DND-41 (cell line): ENCODE data around the gene GADD45G.

Source experiments
- ATAC-seq: fragments of 200-7000 bp; cut with Tn5 transposase; 3 replicates; pipeline ENCODE4 v1.9.1; 2021; ENCODE audit warnings: low read depth; ENCODE audit not compliant: insufficient read depth
- DNase-seq: peaks from one replicate; pipeline ENCODE4 v3.0.0-alpha.2; 2020
- H2AFZ ChIP-seq: 2 replicates; pipeline ENCODE4 v1.6.0; 2012; ENCODE audit warnings: low read depth, low read length
- H3K27ac ChIP-seq: 2 replicates; pipeline ENCODE4 v1.5.1; 2012; ENCODE audit warnings: low read length, inconsistent platforms
- H3K27me3 ChIP-seq: fragments of 200-600 bp; sonication (generic); 2 replicates; pipeline ENCODE4 v1.6.0; 2012; ENCODE audit warnings: low read length, mild to moderate bottlenecking, inconsistent platforms; ENCODE audit not compliant: insufficient read depth, poor library complexity
- H3K36me3 ChIP-seq: 2 replicates; pipeline ENCODE4 v1.5.1; 2012; ENCODE audit warnings: low read length, inconsistent platforms; ENCODE audit not compliant: insufficient read depth
- H3K4me1 ChIP-seq: 2 replicates; pipeline ENCODE4 v1.5.1; 2012; ENCODE audit warnings: mild to moderate bottlenecking, low read length; ENCODE audit not compliant: insufficient read depth
- H3K4me2 ChIP-seq: 2 replicates; pipeline ENCODE4 v1.6.0; 2012; ENCODE audit warnings: mild to moderate bottlenecking, moderate library complexity, low read length, inconsistent platforms; ENCODE audit not compliant: insufficient read depth
- H3K4me3 ChIP-seq, 2 experiments: fragments of 200-600 bp in 1 of 2; shearing (Covaris generic) in 1 of 2; 2 replicates each; pipeline ENCODE4 v1.5.1; 2012 to 2016; ENCODE audit warnings: inconsistent platforms in 2 of 2, low read length in 2 of 2, mild to moderate bottlenecking in 2 of 2, low read depth in 1 of 2, moderate library complexity in 1 of 2
- H3K79me2 ChIP-seq: 2 replicates; pipeline ENCODE4 v1.6.0; 2012; ENCODE audit warnings: low read length, inconsistent platforms; ENCODE audit not compliant: insufficient read depth
- H3K9ac ChIP-seq: 2 replicates; pipeline ENCODE4 v1.6.0; 2012; ENCODE audit warnings: low read depth, mild to moderate bottlenecking, inconsistent platforms, low read length, moderate library complexity
- H3K9me3 ChIP-seq: 2 replicates; pipeline ENCODE4 v1.5.1; 2012; ENCODE audit warnings: low read length, moderate library complexity, mild to moderate bottlenecking, inconsistent platforms; ENCODE audit not compliant: insufficient read depth, severe bottlenecking
- H4K20me1 ChIP-seq: 2 replicates; pipeline ENCODE4 v1.6.0; 2012; ENCODE audit warnings: low read length; ENCODE audit not compliant: insufficient read depth
- EZH2 ChIP-seq: IDR thresholded peaks from 3 replicates; pipeline ENCODE4 v1.6.1; 2012; ENCODE audit warnings: borderline replicate concordance, low read depth, mild to moderate bottlenecking, moderate library complexity, low read length, inconsistent platforms; ENCODE audit not compliant: severe bottlenecking
- TF ChIP-seq, protein P1 (sequence below): IDR thresholded peaks from 2 replicates; pipeline ENCODE4 v1.5.1; 2012; ENCODE audit warnings: borderline replicate concordance, low read length, moderate library complexity, mild to moderate bottlenecking; ENCODE audit not compliant: poor library complexity, severe bottlenecking; ENCODE audit errors: extremely low read depth

GADD45G gene

GRCh38 chr9:89563571-89564345, 41.1 kb upstream of the GADD45G start:
- DNase-seq (no peak), ATAC-seq (no peak)
- Histone ChIP-seq H2AFZ (no peak overlapping the region), H3K4me1 (no peaks in the 10 kb centered on the region), H3K79me2 (no peaks in the 10 kb centered on the region), H3K9me3 (no peaks in the 10 kb centered on the region), H3K36me3 (no peaks in the 10 kb centered on the region), H3K9ac (no peak overlapping the region), H3K4me3 (no peak overlapping the region), H3K27me3 (no peaks in the 10 kb centered on the region), H4K20me1 (no peaks in the 10 kb centered on the region), H3K4me2 (no peak overlapping the region), H3K27ac (no peak overlapping the region)
- TF ChIP-seq, protein P1, sequence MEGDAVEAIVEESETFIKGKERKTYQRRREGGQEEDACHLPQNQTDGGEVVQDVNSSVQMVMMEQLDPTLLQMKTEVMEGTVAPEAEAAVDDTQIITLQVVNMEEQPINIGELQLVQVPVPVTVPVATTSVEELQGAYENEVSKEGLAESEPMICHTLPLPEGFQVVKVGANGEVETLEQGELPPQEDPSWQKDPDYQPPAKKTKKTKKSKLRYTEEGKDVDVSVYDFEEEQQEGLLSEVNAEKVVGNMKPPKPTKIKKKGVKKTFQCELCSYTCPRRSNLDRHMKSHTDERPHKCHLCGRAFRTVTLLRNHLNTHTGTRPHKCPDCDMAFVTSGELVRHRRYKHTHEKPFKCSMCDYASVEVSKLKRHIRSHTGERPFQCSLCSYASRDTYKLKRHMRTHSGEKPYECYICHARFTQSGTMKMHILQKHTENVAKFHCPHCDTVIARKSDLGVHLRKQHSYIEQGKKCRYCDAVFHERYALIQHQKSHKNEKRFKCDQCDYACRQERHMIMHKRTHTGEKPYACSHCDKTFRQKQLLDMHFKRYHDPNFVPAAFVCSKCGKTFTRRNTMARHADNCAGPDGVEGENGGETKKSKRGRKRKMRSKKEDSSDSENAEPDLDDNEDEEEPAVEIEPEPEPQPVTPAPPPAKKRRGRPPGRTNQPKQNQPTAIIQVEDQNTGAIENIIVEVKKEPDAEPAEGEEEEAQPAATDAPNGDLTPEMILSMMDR: no peak

GRCh38 chr9:89564346-89564878, 40.4 kb upstream of the GADD45G start:
- no peaks in the 10 kb centered on the region for H3K79me2 ChIP-seq
- H3K4me1 ChIP-seq: no peaks in the 10 kb centered on the region
- no peak overlapping the region for H3K27ac ChIP-seq
- no peaks in the 10 kb centered on the region for H3K9me3 ChIP-seq
- no peak for DNase-seq
- no peak overlapping the region for H3K4me3 ChIP-seq
- H3K4me2 ChIP-seq: no peak overlapping the region
- no peaks in the 10 kb centered on the region for H4K20me1 ChIP-seq
- no peak overlapping the region for H3K9ac ChIP-seq
- no peak for TF ChIP-seq EZH2
- TF ChIP-seq, protein P1: no peak
- no peak overlapping the region for H2AFZ ChIP-seq
- H3K36me3 ChIP-seq: no peaks in the 10 kb centered on the region
- no peaks in the 10 kb centered on the region for H3K27me3 ChIP-seq
- no peak for ATAC-seq

DNA sequence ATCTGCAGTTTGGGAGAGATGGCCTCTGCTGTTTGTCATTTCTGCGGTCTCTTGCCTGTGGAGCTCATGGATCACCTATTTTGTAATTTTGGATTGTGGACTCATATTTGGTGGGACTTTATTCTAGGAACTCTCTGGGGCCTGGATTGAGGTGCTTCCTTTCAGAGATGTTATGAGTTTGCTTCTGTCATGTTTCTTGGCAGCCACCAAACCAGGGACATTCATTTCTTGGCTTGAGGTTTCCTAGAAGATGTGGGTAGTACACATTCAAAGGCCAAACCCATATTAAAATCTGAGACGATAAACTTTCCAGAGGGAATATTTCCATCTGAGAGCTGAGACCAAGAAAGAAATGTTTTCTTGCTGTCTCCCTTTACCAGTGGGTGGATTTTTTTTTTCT, 37.2 kb upstream of the GADD45G start:
- Histone ChIP-seq H3K27me3 (no peaks in the 10 kb centered on the region), H3K9me3 (no peaks in the 10 kb centered on the region), H3K4me2 (no peak overlapping the region), H3K9ac (no peak overlapping the region), H3K27ac (no peak overlapping the region), H3K36me3 (no peaks in the 10 kb centered on the region), H3K4me1 (no peaks in the 10 kb centered on the region), H3K4me3 (no peak overlapping the region), H2AFZ (no peak overlapping the region), H3K79me2 (no peaks in the 10 kb centered on the region), H4K20me1 (no peaks in the 10 kb centered on the region)
- no peak for DNase-seq
- TF ChIP-seq EZH2: no peak
- no peak for ATAC-seq

DNA sequence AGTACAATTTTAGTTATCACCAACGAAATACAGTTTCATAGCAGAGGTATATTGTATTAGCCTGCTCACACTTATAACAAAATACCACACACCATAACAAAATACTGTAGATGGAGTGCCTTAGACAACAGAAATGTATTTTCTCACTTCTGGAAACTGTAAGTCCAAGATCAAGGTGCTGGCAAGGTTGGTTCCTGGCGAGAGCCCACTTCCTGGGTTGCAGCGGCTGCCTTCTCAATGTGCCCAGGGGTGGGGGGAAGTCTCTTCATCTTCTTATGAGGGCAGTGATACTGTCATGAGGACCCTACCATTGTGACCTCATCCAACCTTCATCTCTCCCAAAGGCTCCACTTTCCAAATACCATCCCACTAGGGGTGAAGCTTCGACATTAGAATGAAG, 30.5 kb upstream of the GADD45G start:
- no peak overlapping the region for H3K4me2 ChIP-seq
- H2AFZ ChIP-seq: no peak overlapping the region
- no peak overlapping the region for H3K4me3 ChIP-seq
- H3K36me3 ChIP-seq: no peaks in the 10 kb centered on the region
- DNase-seq (peak; percentile 46), ATAC-seq (peak; percentile 76)
- no peaks in the 10 kb centered on the region for H4K20me1 ChIP-seq
- H3K27me3 ChIP-seq: peaks cover 3% of the 10 kb centered on the region
- TF ChIP-seq EZH2: no peak
- TF ChIP-seq, protein P1: no peak
- peaks cover 2% of the 10 kb centered on the region for H3K9me3 ChIP-seq
- no peak overlapping the region for H3K27ac ChIP-seq
- H3K4me1 ChIP-seq: peaks cover 7% of the 10 kb centered on the region
- no peak overlapping the region for H3K9ac ChIP-seq
- no peaks in the 10 kb centered on the region for H3K79me2 ChIP-seq
